GM21515 (cell line): ENCODE data around the gene SH3BGR.
"Not testable (repeated sequence)": the region's sequence is repeated elsewhere in the genome, so short reads cannot be mapped to it uniquely, and the experiment has no call there.

Source experiments
- ATAC-seq: cut with Tn5 transposase; IDR thresholded peaks from one replicate; pipeline ENCODE4 v1.9.1; 2021; ENCODE audit not compliant: unreplicated experiment

The SH3BGR gene

DNA sequence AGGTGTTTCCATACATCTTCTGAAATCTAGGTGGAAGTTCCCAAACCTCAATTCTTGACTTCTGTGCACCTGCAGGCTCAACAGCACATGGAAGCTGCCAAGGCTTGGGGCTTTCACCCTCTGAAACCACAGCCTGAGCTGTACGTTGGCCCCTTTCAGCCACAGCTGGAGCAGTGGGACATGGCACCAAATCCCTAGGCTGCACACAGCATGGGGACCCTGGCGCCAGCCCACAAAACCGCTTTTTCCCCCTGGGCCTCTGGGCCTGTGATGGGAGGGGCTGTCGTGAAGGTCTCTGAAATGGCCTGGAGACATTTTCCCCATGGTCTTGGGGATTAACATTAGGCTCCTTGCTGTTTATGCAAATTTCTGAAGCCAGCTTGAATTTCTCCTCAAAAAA is 88.6 kb downstream of the SH3BGR start:
- not testable (repeated sequence) for ATAC-seq

GRCh38 chr21:39542736-39543135 is 91.0 kb downstream of the SH3BGR start:
- no peak for ATAC-seq

DNA sequence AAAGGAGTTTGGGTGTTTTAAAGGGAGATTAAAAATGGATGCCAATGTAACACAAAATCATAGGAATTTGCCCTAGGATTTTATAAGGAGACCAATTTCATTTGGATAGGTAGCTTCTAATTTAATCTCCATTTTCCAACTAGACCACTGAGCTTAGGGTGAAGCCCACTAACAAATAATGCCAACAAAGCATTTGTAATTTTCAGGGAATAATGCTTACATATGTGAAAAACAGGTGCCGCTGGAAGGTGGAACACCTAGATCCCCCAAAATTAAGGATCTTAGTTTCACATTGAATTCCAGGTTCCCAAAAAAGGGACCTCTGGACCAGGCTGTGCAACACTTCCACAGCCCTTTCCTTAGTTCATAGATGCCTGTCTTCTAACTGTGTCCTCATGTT is 94.8 kb downstream of the SH3BGR start:
- ATAC-seq, result no peak

- no peak for ATAC-seq
Measured at GRCh38 chr21:39552856-39553255, 101.1 kb downstream of the SH3BGR start.

DNA sequence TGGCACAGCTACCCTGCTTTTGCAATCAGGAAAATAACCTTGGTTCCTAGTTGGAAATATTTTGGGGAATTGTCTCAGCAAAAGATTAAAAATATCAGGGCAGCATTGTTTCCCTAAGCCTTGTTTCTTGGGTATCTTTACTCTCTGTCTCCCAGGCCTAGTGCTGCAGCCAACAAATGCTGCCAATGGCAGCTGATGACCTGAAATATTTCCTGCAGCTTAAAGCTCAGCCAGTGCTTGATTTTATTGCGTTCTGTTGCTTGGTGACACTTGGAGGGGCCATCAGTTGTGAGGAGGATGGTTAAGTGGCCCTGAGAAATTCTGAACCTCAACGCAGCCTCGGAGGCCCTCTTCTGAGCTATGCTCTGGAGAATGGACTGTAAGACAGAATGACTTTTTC is 101.6 kb downstream of the SH3BGR start:
- ATAC-seq, result no peak

- ATAC-seq, result no peak
Measured at GRCh38 chr21:39555911-39556590, 104.3 kb downstream of the SH3BGR start.

DNA sequence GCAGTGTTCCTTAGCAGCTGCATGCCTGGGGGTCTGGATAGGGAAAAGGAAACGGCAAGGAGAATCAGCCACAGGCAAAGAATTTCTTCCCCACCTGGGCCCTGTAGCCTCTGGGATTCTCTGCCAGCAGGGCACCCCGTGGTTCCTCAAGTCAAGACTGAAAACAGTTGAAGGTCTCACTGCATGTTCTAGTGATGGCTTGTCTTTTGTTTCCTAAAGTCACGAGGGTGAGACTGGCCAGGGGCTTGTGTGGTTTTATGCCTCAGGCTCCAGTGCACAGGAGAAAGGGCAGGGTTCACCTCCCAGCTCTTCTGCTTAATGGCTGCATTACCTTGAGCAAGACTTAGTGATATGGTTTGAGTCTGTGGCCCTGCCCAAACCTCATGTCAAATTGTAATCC is 107.7 kb downstream of the SH3BGR start:
- ATAC-seq, result no peak

DNA sequence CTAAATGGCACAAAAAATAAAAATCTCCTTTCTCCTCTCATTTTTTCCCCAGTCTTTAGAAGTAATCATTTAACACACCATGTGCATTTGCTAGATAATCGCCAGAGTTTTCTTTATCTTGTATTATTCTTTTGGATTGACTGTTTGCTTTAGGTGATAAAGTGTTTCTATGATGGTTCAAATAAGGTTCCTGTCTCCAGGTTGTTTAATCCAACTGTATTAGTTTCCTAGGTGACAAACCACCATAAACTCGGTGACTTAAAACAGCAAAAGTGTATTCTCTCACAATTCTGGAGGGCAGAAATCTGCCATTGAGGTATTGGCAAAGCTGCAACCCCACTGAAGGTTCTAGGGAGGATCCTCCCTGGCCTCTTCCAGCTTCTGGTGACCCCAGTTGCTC is 109.4 kb downstream of the SH3BGR start:
- no peak for ATAC-seq

DNA sequence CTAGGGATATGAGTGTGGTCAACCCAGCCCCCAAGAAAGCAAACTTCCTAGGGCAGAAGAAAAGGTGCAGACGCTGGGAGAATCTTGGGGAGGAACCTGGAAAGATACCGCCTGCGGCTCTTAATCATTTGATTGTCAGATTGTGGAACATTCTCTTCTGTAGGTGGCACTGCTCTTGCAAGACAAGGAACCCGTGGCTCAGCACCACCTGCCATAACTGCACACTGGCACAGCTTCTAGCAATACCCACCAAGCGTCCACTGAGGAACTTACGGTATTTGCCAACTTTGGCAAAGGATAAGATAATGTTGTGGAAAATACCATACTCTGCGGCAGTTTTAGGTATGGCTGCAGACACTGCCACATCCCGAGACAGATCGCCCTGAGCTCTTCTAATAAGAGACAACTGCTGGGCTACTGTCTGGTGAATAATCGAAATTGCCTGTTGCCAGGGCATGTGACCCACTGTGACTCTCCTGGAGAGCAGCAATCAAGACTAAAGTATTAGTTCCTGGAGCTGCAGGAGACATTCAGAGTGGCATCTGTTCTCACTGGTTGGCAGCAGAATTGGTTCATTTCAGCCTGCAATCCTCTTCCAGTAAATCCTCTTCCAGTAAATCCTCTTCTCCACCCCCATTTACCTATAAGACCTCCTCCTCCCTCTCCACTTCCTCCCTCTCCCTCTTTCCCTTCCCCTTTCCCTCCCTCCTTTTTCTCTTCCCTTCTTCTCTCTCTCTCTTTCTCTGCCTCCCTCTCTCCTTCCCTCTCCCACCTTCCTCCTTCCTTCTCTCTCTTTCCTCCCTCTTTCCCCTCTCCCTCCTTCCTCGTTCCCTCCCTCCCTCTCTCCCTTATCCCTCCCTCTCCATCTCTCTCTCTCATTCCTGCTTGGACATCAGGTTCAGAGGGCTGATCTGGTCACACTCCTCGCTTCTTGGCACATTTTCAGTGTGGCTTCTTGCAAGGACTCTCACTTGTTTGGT is 111.3 kb downstream of the SH3BGR start:
- no peak for ATAC-seq

- ATAC-seq, result no peak
Measured at GRCh38 chr21:39564200-39564599, 112.4 kb downstream of the SH3BGR start.
